RWPE2 (cell line): ENCODE data around the gene DCHS1.

Experiments used
- ATAC-seq: fragments of 200-7000 bp; cut with Tn5 transposase; 3 replicates; pipeline ENCODE4 v1.9.1; 2021; ENCODE audit warnings: low read depth
- DNase-seq: peaks from one replicate; pipeline ENCODE4 v3.0.0-alpha.2; 2020; ENCODE audit warnings: low spot score
- H3K27ac ChIP-seq: fragments of 450-650 bp; 2 replicates; pipeline ENCODE4 v1.5.1; 2017; ENCODE audit warnings: mild to moderate bottlenecking; ENCODE audit not compliant: poor library complexity, severe bottlenecking
- H3K27me3 ChIP-seq: fragments of 250-450 bp; sonication (Bioruptor Pico); 2 replicates; pipeline ENCODE4 v1.5.1; 2021; ENCODE audit warnings: mild to moderate bottlenecking, moderate library complexity; ENCODE audit not compliant: insufficient read depth, poor library complexity, severe bottlenecking
- H3K36me3 ChIP-seq: fragments of 250-450 bp; sonication (Bioruptor Pico); 2 replicates; pipeline ENCODE4 v1.5.1; 2020; ENCODE audit warnings: low read depth, mild to moderate bottlenecking, moderate library complexity
- H3K4me1 ChIP-seq: fragments of 250-450 bp; sonication (Bioruptor Pico); 2 replicates; pipeline ENCODE4 v1.5.1; 2021; ENCODE audit warnings: mild to moderate bottlenecking, moderate library complexity; ENCODE audit not compliant: insufficient read depth, poor library complexity, severe bottlenecking
- H3K4me3 ChIP-seq: fragments of 250-450 bp; sonication (Bioruptor Pico); 2 replicates; pipeline ENCODE4 v1.5.1; 2021; ENCODE audit warnings: mild to moderate bottlenecking, moderate library complexity; ENCODE audit not compliant: severe bottlenecking
- H3K9me3 ChIP-seq: fragments of 250-450 bp; sonication (Bioruptor Pico); 2 replicates; pipeline ENCODE4 v1.5.1; 2021; ENCODE audit warnings: mild to moderate bottlenecking, moderate library complexity; ENCODE audit not compliant: severe bottlenecking
- TF ChIP-seq, protein P1 (sequence below): fragments of 450-650 bp; IDR thresholded peaks from one replicate; pipeline ENCODE4 v1.5.1; 2017; ENCODE audit warnings: mild to moderate bottlenecking, moderate library complexity; ENCODE audit not compliant: poor library complexity, severe bottlenecking

DCHS1 gene

GRCh38 chr11:6633422-6634408 is 21.9 kb downstream of the DCHS1 start:
- Histone ChIP-seq H3K36me3 (no peaks in the 10 kb centered on the region), H3K27ac (no peak overlapping the region)
- ATAC-seq = no peak

DNA sequence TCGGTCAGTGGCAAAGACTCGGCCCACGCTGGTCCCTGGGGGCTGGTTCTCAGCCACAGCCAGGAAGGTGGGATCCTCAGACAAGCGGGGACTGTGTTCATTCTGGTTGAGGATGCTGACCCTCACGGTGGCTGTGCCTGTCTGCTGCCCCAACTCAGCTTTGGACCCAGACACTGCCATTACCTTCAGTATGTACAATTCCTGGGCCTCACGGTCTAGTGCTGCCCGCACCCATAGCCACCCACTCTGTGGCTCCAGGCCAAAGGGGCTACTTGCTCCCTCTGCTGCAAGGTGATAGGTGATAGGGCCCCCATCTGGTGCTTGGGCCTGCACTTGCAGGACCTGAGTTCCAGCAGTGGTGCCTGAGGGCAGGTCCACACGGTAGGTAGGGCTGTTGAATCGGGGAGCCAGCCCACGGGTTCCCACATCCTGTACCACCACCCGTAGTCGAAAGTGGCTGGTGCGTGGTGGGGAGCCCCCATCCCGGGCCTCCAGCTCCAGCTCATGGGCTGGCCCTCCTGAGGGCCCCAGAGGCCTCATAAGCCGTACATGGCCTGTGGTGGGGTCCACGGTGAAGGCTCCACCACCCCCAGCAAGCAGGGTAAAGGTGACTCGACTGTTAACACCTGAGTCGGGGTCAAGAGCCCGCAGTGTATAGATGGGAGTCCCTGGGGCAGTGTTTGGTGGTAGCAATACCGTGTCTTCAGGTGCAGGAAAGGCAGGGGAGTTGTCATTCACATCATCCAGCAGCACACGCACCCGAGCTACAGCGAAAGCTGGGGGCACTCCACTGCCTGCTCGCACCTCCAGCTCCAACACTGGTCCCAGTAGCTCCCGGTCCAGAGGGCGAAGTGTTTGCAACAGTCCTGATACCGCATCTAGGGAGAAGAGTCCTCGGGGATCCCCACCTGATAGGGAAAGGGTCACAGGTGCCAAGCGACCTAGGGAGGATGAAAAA is 23.2 kb downstream of the DCHS1 start:
- H3K27me3 ChIP-seq = no peaks in the 10 kb centered on the region

More at GRCh38 chr11:6633422-6634408, 21.9 kb downstream of the DCHS1 start:
- Histone ChIP-seq H3K9me3 (no peaks in the 10 kb centered on the region), H3K4me1 (no peaks in the 10 kb centered on the region), H3K27me3 (no peaks in the 10 kb centered on the region), H3K4me3 (no peak overlapping the region)
- TF ChIP-seq, protein P1, sequence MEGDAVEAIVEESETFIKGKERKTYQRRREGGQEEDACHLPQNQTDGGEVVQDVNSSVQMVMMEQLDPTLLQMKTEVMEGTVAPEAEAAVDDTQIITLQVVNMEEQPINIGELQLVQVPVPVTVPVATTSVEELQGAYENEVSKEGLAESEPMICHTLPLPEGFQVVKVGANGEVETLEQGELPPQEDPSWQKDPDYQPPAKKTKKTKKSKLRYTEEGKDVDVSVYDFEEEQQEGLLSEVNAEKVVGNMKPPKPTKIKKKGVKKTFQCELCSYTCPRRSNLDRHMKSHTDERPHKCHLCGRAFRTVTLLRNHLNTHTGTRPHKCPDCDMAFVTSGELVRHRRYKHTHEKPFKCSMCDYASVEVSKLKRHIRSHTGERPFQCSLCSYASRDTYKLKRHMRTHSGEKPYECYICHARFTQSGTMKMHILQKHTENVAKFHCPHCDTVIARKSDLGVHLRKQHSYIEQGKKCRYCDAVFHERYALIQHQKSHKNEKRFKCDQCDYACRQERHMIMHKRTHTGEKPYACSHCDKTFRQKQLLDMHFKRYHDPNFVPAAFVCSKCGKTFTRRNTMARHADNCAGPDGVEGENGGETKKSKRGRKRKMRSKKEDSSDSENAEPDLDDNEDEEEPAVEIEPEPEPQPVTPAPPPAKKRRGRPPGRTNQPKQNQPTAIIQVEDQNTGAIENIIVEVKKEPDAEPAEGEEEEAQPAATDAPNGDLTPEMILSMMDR = no peak
- DNase-seq = no peak

DNA sequence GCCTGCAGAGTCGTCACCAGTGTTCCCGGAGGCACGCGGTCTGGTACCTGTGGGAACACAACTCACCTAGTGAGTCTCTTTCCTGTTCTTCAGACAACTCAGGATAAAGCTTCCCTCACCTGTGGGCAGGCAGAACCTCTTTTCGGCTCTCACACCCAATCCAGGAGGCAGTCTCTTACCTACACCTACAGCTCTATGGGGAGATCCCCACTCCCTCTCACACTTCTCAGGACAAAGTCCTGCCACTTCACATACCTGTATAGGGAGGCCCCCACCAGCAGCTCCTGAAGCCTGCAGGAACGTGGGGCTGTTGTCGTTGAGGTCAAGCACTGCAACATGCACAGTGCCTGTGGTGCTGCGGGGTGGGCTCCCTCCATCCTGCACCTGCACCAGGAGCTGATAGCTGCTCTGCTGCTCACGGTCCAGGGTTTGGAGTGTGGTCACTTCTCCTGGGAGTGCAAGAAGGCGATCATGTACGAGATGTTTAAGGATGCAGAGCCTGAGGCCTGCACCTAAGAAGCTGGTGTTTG is 24.2 kb downstream of the DCHS1 start:
- H3K36me3 ChIP-seq = no peaks in the 10 kb centered on the region
- DNase-seq = no peak

More for the DNA sequence above, 23.2 kb downstream of the DCHS1 start:
- ATAC-seq (no peak), DNase-seq (no peak)
- no peak overlapping the region for H3K4me3 ChIP-seq
- no peak overlapping the region for H3K27ac ChIP-seq
- H3K36me3 ChIP-seq = no peaks in the 10 kb centered on the region
- TF ChIP-seq, protein P1 = no peak
- H3K9me3 ChIP-seq = no peaks in the 10 kb centered on the region
- no peaks in the 10 kb centered on the region for H3K4me1 ChIP-seq

GRCh38 chr11:6630632-6631291 is 24.8 kb downstream of the DCHS1 start:
- TF ChIP-seq, protein P1 = no peak
- H3K27ac ChIP-seq = no peak overlapping the region
- H3K4me1 ChIP-seq = no peaks in the 10 kb centered on the region
- no peak for DNase-seq
- H3K4me3 ChIP-seq = no peak overlapping the region
- no peaks in the 10 kb centered on the region for H3K36me3 ChIP-seq
- ATAC-seq = no peak
- H3K9me3 ChIP-seq = no peaks in the 10 kb centered on the region
- H3K27me3 ChIP-seq = no peaks in the 10 kb centered on the region

More for the DNA sequence above, 24.2 kb downstream of the DCHS1 start:
- TF ChIP-seq, protein P1 = no peak
- Histone ChIP-seq H3K4me3 (no peak overlapping the region), H3K27ac (no peak overlapping the region), H3K9me3 (no peaks in the 10 kb centered on the region), H3K4me1 (no peaks in the 10 kb centered on the region), H3K27me3 (no peaks in the 10 kb centered on the region)
- ATAC-seq = no peak
